ENCODE results near the gene LYRM9.

DNA sequence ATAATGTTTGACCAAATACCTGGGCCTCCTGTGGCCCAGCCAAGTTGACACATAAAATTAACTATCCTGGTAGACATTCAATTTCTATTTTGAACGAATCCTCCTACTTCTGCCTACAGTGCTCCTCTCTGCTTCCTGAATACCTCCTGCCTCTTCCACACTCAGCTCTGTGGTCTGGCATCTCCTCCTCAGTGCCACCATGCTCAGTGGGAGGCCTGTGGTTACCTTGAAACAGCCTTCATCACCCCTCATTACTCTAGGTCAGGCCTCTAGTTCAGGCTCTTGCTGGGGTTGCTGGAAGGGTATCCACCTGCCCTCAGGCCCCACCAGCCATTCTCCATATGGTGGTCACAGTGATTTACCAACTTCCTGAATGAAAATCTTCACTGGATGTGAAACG lies 5.1 kb downstream of the LYRM9 start:
- TF ChIP-seq POLR2A (IDR thresholded peaks at IDR 0.05) (no peak), POLR2AphosphoS5 (IDR thresholded peaks at IDR 0.05) (no peak), EP300 (IDR thresholded peaks at IDR 0.05) (no peak)
- TF ChIP-seq, protein P1, sequence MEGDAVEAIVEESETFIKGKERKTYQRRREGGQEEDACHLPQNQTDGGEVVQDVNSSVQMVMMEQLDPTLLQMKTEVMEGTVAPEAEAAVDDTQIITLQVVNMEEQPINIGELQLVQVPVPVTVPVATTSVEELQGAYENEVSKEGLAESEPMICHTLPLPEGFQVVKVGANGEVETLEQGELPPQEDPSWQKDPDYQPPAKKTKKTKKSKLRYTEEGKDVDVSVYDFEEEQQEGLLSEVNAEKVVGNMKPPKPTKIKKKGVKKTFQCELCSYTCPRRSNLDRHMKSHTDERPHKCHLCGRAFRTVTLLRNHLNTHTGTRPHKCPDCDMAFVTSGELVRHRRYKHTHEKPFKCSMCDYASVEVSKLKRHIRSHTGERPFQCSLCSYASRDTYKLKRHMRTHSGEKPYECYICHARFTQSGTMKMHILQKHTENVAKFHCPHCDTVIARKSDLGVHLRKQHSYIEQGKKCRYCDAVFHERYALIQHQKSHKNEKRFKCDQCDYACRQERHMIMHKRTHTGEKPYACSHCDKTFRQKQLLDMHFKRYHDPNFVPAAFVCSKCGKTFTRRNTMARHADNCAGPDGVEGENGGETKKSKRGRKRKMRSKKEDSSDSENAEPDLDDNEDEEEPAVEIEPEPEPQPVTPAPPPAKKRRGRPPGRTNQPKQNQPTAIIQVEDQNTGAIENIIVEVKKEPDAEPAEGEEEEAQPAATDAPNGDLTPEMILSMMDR (IDR thresholded peaks at IDR 0.05): no peak
